Fibroblast of lung (primary cell): ENCODE data around the gene DPP10.

ENCODE experiments used
- CTCF ChIP-seq, 2 donors: IDR thresholded peaks in 1 of 2; conservative IDR thresholded peaks in 1 of 2; 1 replicate in 1 of 2; 2 replicates in 1 of 2; pipeline ENCODE4 v1.5.1; 2011 to 2012; ENCODE audit warnings: low read length in 2 of 2, control low read depth in 1 of 2, inconsistent platforms in 1 of 2, low read depth in 1 of 2, mild to moderate bottlenecking in 1 of 2
- EZH2 ChIP-seq: IDR thresholded peaks from 2 replicates; pipeline ENCODE4 v1.5.1; 2012; ENCODE audit warnings: low read length, control low read depth, mild to moderate bottlenecking; ENCODE audit errors: missing control alignments

- TF ChIP-seq EZH2 (no peak), CTCF (conservative IDR thresholded peaks at IDR 0.05 in 1 of 2, IDR thresholded peaks at IDR 0.05 in 1 of 2; ENCODE audit: low read depth in 1 of 2, low read length in 2 of 2) (no peak)
These were observed 863.3 kb downstream of the DPP10 start for GRCh38 chr2:115305712-115306111.
